Measurements from ENCODE around the gene SPEM2. TPM values are rescaled to one million over a fixed set of nuclear protein-coding genes. Genes with fewer than 3 reads are reported as not detected.

SPEM2 gene
- total and polyA plus RNA-seq, 2 of the 8 experiments (the other 6 are each of a cell fraction or from before 2014, with no cell fraction given): 0.03 TPM; not detected in 1

- Histone ChIP-seq H2BK5ac (ENCODE audit: low read depth, low read length) (no peak overlapping the region), H3K79me2 (ENCODE audit: control insufficient read depth in 1 of 2, insufficient read depth in 2 of 2, low read length in 2 of 2) (no peaks in the 10 kb centered on the region), H3K56ac (replicated peaks; ENCODE audit: insufficient read length, low read depth, low read length) (no peak overlapping the region), H4K8ac (ENCODE audit: extremely low read depth, insufficient read depth, low read length) (no peak overlapping the region), H2BK12ac (ENCODE audit: low read depth, low read length) (no peak overlapping the region), H2AFZ (ENCODE audit: low read length) (no peak overlapping the region), H3K27ac (ENCODE audit: low read depth, low read length) (no peak overlapping the region), H4K5ac (ENCODE audit: insufficient read length, low read depth, low read length) (no peak overlapping the region), H3K4me1 (replicated peaks in 1 of 4; ENCODE audit: control insufficient read depth in 3 of 4, insufficient read depth in 4 of 4, low read length in 3 of 4) (peaks cover 2 to 9% (median 7%) of the 10 kb centered on the region in 4 experiments), H2BK20ac (ENCODE audit: low read length) (no peak overlapping the region), H4K91ac (replicated peaks; ENCODE audit: insufficient read length, low read length) (no peak overlapping the region), H4K20me1 (replicated peaks in 1 of 2; ENCODE audit: control insufficient read depth in 1 of 2, insufficient read depth in 2 of 2, low read length in 2 of 2) (no peaks in the 10 kb centered on the region), H3K4me3 (ENCODE audit: extremely low read depth in 1 of 4, insufficient read depth in 2 of 4, low read depth in 3 of 4, low read length in 4 of 4) (no peak overlapping the region), H2BK15ac (ENCODE audit: low read length) (no peak overlapping the region), H3K36me3 (ENCODE audit: control insufficient read depth in 2 of 4, insufficient read depth in 4 of 4, low read length in 3 of 4) (peaks cover 0 to 3% (median under 1%) of the 10 kb centered on the region in 4 experiments; a peak in 3 of 8 replicates), H2AK5ac (ENCODE audit: low read depth, low read length) (no peak overlapping the region), H2BK120ac (replicated peaks; ENCODE audit: low read depth, low read length) (no peak overlapping the region), H3K9ac (replicated peaks in 1 of 4; ENCODE audit: extremely low read depth in 1 of 4, low read depth in 3 of 4, low read length in 3 of 4) (no peak overlapping the region), H3K23ac (ENCODE audit: insufficient read length) (no peak overlapping the region), H3K79me1 (ENCODE audit: low read depth, low read length) (no peaks in the 10 kb centered on the region; the same call in 1 of the 2 replicates), H3K4me2 (ENCODE audit: insufficient read depth in 1 of 2, low read depth in 2 of 2, low read length in 2 of 2) (no peak overlapping the region), H3K18ac (ENCODE audit: extremely low read depth, low read length) (no peak overlapping the region), H3K9me3 (ENCODE audit: insufficient read depth in 2 of 2, low read depth in 1 of 2, low read length in 1 of 2) (no peaks in the 10 kb centered on the region), H3K27me3 (replicated peaks in 1 of 4; ENCODE audit: control insufficient read depth in 3 of 4, extremely low read depth in 1 of 4, insufficient read depth in 3 of 4, low read length in 3 of 4) (no peaks in the 10 kb centered on the region), H3K23me2 (ENCODE audit: low read depth, low read length) (no peaks in the 10 kb centered on the region), H3K14ac (ENCODE audit: insufficient read length) (no peak overlapping the region), H3K4ac (replicated peaks; ENCODE audit: insufficient read length, low read depth, low read length) (no peak overlapping the region)
- CTCF ChIA-PET (ENCODE audit: partially characterized antibody): interaction anchor here (0.7 to 1.6 kb wide), 10 partner anchors 16 to 108 kb away, joined by 3 to 6 read pairs (median 4); partner anchors contain the start of gene TMEM95
- DNase-seq (ENCODE audit: low read depth in 1 of 2, low spot score in 2 of 2): no peak
- no peak for FAIRE-seq
- 96 to 100% methylated on average over 2 to 42 of the region's 44 CpGs for WGBS, 2 experiments (ENCODE audit: extremely low coverage in 1 of 2, insufficient coverage in 1 of 2, insufficient read length in 1 of 2, insufficient replicate concordance in 2 of 2, low coverage in 1 of 2, low lambda C conversion rate in 2 of 2, missing lambda C conversion rate in 1 of 2)
- POLR2A ChIA-PET (ENCODE audit: partially characterized antibody): interaction anchor here (1.0 to 13.8 kb wide), 7 partner anchors 10 to 113 kb away, joined by 3 to 200 read pairs (median 5); partner anchors contain the start of genes POLR2A, SLC35G6 and ZBTB4
- no peak for TF ChIP-seq TAF7 (optimal IDR thresholded peaks at IDR 0.05; ENCODE audit: borderline replicate concordance, low read depth, low read length)
- TF ChIP-seq POLR2A (IDR thresholded peaks at IDR 0.05; ENCODE audit: control extremely low read depth in 1 of 2, low read depth in 2 of 2, low read length in 2 of 2): no peak
- TF ChIP-seq CTCF (IDR thresholded peaks at IDR 0.05; ENCODE audit: control extremely low read depth in 1 of 3, insufficient read depth in 1 of 3, low read depth in 1 of 3, low read length in 3 of 3): no peak
- TF ChIP-seq TCF12 (IDR thresholded peaks at IDR 0.05; ENCODE audit: low read depth, low read length): no peak
- TF ChIP-seq RFX5 (IDR thresholded peaks at IDR 0.05; ENCODE audit: borderline replicate concordance, low read depth, low read length): no peak
- TF ChIP-seq TEAD4 (IDR thresholded peaks at IDR 0.05; ENCODE audit: low read depth, low read length): no peak
- TF ChIP-seq FOSL1 (IDR thresholded peaks at IDR 0.05; ENCODE audit: insufficient read depth, low read depth, low read length): no peak
- no peak for TF ChIP-seq CEBPB (IDR thresholded peaks at IDR 0.05; ENCODE audit: low read depth, low read length)
- TF ChIP-seq KDM4A (IDR thresholded peaks at IDR 0.05; ENCODE audit: low read depth, low read length, severe bottlenecking): no peak
- no peak for TF ChIP-seq BCL11A (IDR thresholded peaks at IDR 0.05; ENCODE audit: low read depth in 2 of 2, low read length in 2 of 2)
Observed at GRCh38 chr17:7462474-7463371, 37.3 kb downstream of the SPEM2 start.

Measured in H1 (cell line).